Sigmoid colon (tissue), 7 donors: ENCODE measurements around the gene IL12RB1. TPM values are rescaled to one million over a fixed set of nuclear protein-coding genes. Genes with fewer than 3 reads are reported as not detected.
A peak's percentile ranks its signal among the peaks of the same experiment; 100 is the strongest.
"Not testable (repeated sequence)": the region's sequence is repeated elsewhere in the genome, so short reads cannot be mapped to it uniquely, and the experiment has no call there.

Experiments used
- DNase-seq: peaks from one replicate; pipeline ENCODE4 v3.0.0-alpha.2; 2019
- H3K27ac ChIP-seq, 4 donors: fragments of 200-600 bp; sonication (generic); one replicate each; pipeline ENCODE4 v1.5.1; 2016 to 2019; ENCODE audit warnings: mild to moderate bottlenecking in 1 of 4
- H3K27me3 ChIP-seq, 3 donors: fragments of 200-600 bp; sonication (generic); one replicate each; pipeline ENCODE4 v1.5.1; 2019; ENCODE audit warnings: mild to moderate bottlenecking in 1 of 3
- H3K36me3 ChIP-seq, 4 donors: fragments of 200-600 bp; sonication (generic); one replicate each; pipeline ENCODE4 v1.5.1; 2016 to 2019
- H3K4me1 ChIP-seq, 4 donors: fragments of 200-600 bp; sonication (generic); one replicate each; pipeline ENCODE4 v1.5.1; 2017 to 2019
- H3K4me3 ChIP-seq, 4 donors: fragments of 200-600 bp; sonication (generic); one replicate each; pipeline ENCODE4 v1.5.1; 2017 to 2019; ENCODE audit warnings: mild to moderate bottlenecking in 2 of 4, moderate library complexity in 1 of 4
- H3K9me3 ChIP-seq, 4 donors: fragments of 200-600 bp in 3 of 4; sonication (generic) in 3 of 4; one replicate each; pipeline versions ENCODE4 v1.5.1 to v1.6.1; 2013 to 2019
- EP300 ChIP-seq, 4 donors: sonication (generic); formaldehyde crosslinking; IDR thresholded peaks; one replicate each; pipeline ENCODE4 v1.6.1; 2017; ENCODE audit warnings: antibody characterized with exemption in 4 of 4
- POLR2A ChIP-seq, 2 donors: fragments of 450-650 bp; IDR thresholded peaks; one replicate each; pipeline ENCODE4 v1.6.1; 2016; ENCODE audit warnings: antibody characterized with exemption in 2 of 2, mild to moderate bottlenecking in 2 of 2, moderate library complexity in 2 of 2
- POLR2AphosphoS5 ChIP-seq, 4 donors: sonication (generic); formaldehyde crosslinking; IDR thresholded peaks; one replicate each; pipeline ENCODE4 v1.6.1; 2017; ENCODE audit warnings: antibody characterized with exemption in 4 of 4
- WGBS, 2 donors: extraction: QIAGEN DNeasy Blood & Tissue Kit; methylation state at CpG; one replicate each; pipeline ENCODE4 v1.1.7; 2013; 5-methylcytosine and 5-hydroxymethylcytosine counted together
- intact Hi-C: fragments of 100-400 bp; cut with DNase I; formaldehyde crosslinking; loops from one replicate; pipeline ENCODE4 v1.15.1; 2023
- polyA plus RNA-seq, 3 donors: library from polyadenylated mRNA; stranded (reverse); fragments of 200-250 nt; gene quantifications; one replicate each; pipeline ENCODE4 v1.2.3, GENCODE V29; 2013
- total RNA-seq, 4 donors: library from RNA; depleted of rRNA; stranded (reverse); fragments of >200 nt; gene quantifications; one replicate each; pipeline ENCODE4 v1.1.0, GENCODE V29; 2016
- TF ChIP-seq, protein P1 (sequence below), 4 experiments: fragments of 450-650 bp in 3 of 4; fragments of 200-600 bp in 1 of 4; IDR thresholded peaks; one replicate each; pipeline ENCODE4 v1.5.1; 2016 to 2019; ENCODE audit warnings: antibody characterized with exemption in 4 of 4, mild to moderate bottlenecking in 3 of 4, moderate library complexity in 2 of 4
- donor health status: healthy with polysubstance abuse.
- donor health status: Bipolar disorder and iron deficiency.
- donor health status: healthy.

The IL12RB1 gene
- total and polyA plus RNA-seq, 7 donors, result 0.99 to 6.0 (median 2.0) TPM; not detected in 1

DNA sequence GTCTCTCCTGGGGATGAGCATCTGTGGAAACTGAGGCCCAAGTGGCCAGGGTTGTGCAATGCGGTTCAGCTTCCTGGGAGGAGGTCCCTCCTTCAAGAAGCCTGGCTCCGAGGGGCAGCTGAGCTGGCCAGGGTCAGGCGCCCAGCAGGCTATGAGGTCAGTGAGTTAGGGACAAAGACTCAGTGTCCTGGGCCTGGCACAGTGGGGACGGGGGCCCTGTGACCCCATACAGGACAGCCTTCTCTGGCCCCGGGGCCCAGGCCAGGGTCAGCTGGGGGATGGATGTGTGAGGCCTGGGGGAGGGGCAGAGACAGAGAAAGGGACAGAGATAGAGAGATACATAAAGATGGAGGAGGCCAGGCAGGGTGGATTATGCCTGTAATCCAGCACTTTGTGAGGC lies 3.0 kb upstream of the IL12RB1 start:
- no peak for DNase-seq
- Histone ChIP-seq H3K9me3 (no peaks in the 10 kb centered on the region), H3K27me3 (no peaks in the 10 kb centered on the region), H3K27ac (peak overlapping the region in 2 of 4 donors; percentile 19 to 28), H3K4me3 (no peak overlapping the region), H3K4me1 (no peaks in the 10 kb centered on the region), H3K36me3 (no peaks in the 10 kb centered on the region)
- intact Hi-C loops, result no loop called here
- TF ChIP-seq, protein P1, sequence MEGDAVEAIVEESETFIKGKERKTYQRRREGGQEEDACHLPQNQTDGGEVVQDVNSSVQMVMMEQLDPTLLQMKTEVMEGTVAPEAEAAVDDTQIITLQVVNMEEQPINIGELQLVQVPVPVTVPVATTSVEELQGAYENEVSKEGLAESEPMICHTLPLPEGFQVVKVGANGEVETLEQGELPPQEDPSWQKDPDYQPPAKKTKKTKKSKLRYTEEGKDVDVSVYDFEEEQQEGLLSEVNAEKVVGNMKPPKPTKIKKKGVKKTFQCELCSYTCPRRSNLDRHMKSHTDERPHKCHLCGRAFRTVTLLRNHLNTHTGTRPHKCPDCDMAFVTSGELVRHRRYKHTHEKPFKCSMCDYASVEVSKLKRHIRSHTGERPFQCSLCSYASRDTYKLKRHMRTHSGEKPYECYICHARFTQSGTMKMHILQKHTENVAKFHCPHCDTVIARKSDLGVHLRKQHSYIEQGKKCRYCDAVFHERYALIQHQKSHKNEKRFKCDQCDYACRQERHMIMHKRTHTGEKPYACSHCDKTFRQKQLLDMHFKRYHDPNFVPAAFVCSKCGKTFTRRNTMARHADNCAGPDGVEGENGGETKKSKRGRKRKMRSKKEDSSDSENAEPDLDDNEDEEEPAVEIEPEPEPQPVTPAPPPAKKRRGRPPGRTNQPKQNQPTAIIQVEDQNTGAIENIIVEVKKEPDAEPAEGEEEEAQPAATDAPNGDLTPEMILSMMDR (IDR thresholded peaks at IDR 0.05), result no peak
- TF ChIP-seq POLR2AphosphoS5 (IDR thresholded peaks at IDR 0.05), result no peak
- TF ChIP-seq EP300 (IDR thresholded peaks at IDR 0.05), result no peak
- TF ChIP-seq POLR2A (IDR thresholded peaks at IDR 0.05), result no peak
- 86% methylated on average over 5 of the region's 5 CpGs for WGBS, 2 donors

DNA sequence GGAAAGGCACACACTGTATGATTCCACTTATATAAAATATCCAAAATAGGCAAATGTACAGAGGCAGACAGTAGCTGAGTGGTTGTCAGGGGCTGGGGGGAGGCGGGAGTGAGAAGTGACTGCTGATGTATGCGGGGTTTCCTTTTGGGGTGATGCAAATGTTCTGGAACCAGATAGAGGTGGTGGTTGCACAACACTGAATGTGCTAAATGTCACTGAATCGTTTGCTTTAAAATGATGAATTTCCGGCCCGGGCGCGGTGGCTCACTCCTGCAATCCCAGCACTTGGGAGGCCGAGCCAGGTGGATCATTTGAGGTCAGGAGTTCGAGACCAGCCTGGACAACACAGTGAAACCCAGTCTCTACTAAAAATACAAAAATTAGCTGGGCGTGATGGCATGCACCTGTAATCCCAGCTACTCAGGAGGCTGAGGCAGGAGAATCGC lies 2.4 kb upstream of the IL12RB1 start:
- intact Hi-C loops, H3K4me3 ChIP-seq, H3K36me3 ChIP-seq, H3K27me3 ChIP-seq, H3K4me1 ChIP-seq, H3K9me3 ChIP-seq: not testable (repeated sequence)
- H3K27ac ChIP-seq, result peak overlapping the region in 2 of 4 donors; percentile 20 to 28
- TF ChIP-seq POLR2AphosphoS5 (IDR thresholded peaks at IDR 0.05) (peak in 1 of 4 donors; percentile 33), EP300 (IDR thresholded peaks at IDR 0.05) (peak in 1 of 4 donors; percentile 15)
- peak; percentile 78 for DNase-seq
- WGBS, 2 donors, result 53 to 59% methylated on average over 11 of the region's 11 CpGs

DNA sequence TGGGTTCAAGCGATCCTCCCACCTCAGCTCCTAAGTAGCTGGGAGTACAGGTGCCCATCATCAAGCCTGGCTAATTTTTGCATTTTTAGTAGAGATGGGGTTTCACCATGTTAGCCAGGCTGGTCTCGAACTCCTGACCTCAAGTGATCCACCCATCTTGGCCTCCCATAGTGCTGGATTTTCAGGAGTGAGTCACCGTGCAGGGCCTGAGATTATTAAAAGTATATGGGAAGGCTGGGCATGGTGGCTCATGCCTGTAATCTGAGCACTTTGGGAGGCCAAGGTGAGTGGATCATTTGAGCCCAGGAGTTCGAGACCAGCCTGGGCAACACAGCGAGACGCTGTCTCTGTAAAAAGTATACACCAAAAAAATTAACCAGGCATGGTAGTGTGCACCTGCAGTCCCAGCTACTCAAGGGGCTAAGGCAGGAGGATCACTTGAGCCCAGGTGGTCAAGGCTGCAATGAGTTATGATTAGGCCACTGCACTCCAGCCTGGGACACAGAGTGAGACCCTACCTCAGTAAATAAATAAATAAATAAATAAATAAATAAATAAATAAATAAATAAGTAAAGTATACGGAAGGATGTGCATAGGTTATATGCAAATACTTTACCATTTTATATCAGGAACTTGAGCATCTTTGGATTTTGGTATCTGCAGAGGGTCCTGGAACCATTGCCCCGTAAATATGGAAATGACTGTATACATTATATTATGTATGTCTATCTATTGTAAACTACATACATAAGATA lies 854 bp downstream of the IL12RB1 start:
- DNase-seq, result no peak
- H3K9me3 ChIP-seq, result no peaks in the 10 kb centered on the region
- intact Hi-C loops, result no loop called here
- no peaks in the 10 kb centered on the region for H3K4me1 ChIP-seq
- TF ChIP-seq, protein P1 (IDR thresholded peaks at IDR 0.05), result no peak
- TF ChIP-seq EP300 (IDR thresholded peaks at IDR 0.05) (no peak), POLR2A (IDR thresholded peaks at IDR 0.05) (no peak), POLR2AphosphoS5 (IDR thresholded peaks at IDR 0.05) (no peak)
- 80 to 86% methylated on average over 8 of the region's 8 CpGs for WGBS, 2 donors
- H3K27ac ChIP-seq, result no peak overlapping the region
- no peak overlapping the region for H3K4me3 ChIP-seq
- no peaks in the 10 kb centered on the region for H3K36me3 ChIP-seq
- no peaks in the 10 kb centered on the region for H3K27me3 ChIP-seq

DNA sequence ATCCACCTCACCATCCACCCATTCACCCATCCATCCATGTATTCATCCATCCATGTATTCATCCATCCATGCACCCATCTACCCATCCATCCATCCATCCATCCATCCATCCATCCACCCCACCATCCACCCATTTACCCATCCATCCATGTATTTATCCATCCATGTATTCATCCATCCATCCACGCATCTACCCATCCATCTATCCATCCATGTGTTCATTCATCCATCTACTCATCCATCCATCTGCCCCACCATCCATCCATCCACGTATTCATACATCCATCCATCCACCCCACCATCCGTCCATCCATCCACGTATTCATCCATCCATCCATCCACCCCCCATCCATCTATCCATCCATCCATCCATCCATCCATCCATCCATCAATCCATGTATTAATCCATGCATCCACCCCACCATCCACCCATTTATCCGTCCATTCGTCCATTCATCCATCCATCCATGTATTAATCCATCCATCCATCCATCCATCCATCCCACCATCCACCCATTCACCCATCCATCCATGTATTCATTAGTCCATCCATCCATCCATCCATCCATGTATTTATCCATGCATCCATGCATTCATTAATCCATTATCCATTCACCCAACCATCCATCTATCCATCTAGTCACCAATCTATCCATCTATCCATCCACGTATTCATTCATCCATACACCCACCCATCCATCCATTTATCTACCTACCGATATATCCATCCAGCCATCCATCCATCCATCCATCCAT lies 2.6 kb downstream of the IL12RB1 start:
- no peak for TF ChIP-seq POLR2A (IDR thresholded peaks at IDR 0.05)
- TF ChIP-seq EP300 (IDR thresholded peaks at IDR 0.05), result no peak
- no peak for TF ChIP-seq POLR2AphosphoS5 (IDR thresholded peaks at IDR 0.05)
- TF ChIP-seq, protein P1 (IDR thresholded peaks at IDR 0.05), result no peak
- Histone ChIP-seq H3K4me1 (no peaks in the 10 kb centered on the region), H3K9me3 (no peaks in the 10 kb centered on the region), H3K27me3 (no peaks in the 10 kb centered on the region), H3K27ac (no peak overlapping the region), H3K4me3 (no peak overlapping the region), H3K36me3 (no peaks in the 10 kb centered on the region)
- intact Hi-C loops, result no loop called here
- 80 to 86% methylated on average over 8 of the region's 8 CpGs for WGBS, 2 donors
- DNase-seq, result no peak

DNA sequence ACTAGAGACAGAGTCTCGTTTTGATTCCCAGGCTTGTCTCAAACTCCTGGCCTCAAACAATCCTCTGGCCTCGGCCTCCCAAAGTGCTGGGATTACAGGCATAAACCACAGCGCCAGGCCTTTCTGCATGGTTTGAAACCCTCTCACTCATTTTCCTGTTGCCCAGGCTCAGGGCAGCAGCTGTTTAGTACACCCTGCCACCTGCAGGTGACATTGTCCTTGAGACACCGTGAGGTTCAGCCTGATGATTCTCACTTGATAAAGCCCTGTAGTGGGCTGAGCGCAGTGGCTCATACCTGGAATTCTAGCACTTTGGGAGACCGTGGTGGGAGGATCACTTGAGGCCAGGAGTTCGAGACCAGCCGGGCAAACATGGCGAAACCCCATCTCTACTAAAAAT lies 12.5 kb downstream of the IL12RB1 start:
- H3K9me3 ChIP-seq, result no peaks in the 10 kb centered on the region
- no peak overlapping the region for H3K27ac ChIP-seq
- 57 to 81% methylated on average over 9 of the region's 9 CpGs for WGBS, 2 donors
- no peak overlapping the region for H3K4me3 ChIP-seq
- H3K27me3 ChIP-seq, result no peaks in the 10 kb centered on the region
- no peak for DNase-seq
- no peaks in the 10 kb centered on the region for H3K4me1 ChIP-seq
- intact Hi-C loops, result no loop called here
- TF ChIP-seq, protein P1 (IDR thresholded peaks at IDR 0.05), result no peak
- TF ChIP-seq POLR2A (IDR thresholded peaks at IDR 0.05), result no peak
- no peak for TF ChIP-seq EP300 (IDR thresholded peaks at IDR 0.05)
- no peak for TF ChIP-seq POLR2AphosphoS5 (IDR thresholded peaks at IDR 0.05)
- no peaks in the 10 kb centered on the region for H3K36me3 ChIP-seq
